ENCODE data around the gene MAOB.

- TF ChIP-seq CTCF (IDR thresholded peaks at IDR 0.05) (no peak), EP300 (IDR thresholded peaks at IDR 0.05) (no peak), POLR2A (IDR thresholded peaks at IDR 0.05) (no peak), POLR2AphosphoS5 (IDR thresholded peaks at IDR 0.05) (no peak)
Observed at GRCh38 chrX:43718546-43718945, 163.7 kb downstream of the MAOB start.

Measured in upper lobe of left lung (tissue), 4 donors.